SHP77 (cell line): ENCODE measurements around the gene SMIM30.

Experiments
- DNase-seq, 2 experiments: peaks; one replicate each; lab custom pipeline; 2025; lab: John Stamatoyannopoulos, UW

SMIM30 gene

DNA sequence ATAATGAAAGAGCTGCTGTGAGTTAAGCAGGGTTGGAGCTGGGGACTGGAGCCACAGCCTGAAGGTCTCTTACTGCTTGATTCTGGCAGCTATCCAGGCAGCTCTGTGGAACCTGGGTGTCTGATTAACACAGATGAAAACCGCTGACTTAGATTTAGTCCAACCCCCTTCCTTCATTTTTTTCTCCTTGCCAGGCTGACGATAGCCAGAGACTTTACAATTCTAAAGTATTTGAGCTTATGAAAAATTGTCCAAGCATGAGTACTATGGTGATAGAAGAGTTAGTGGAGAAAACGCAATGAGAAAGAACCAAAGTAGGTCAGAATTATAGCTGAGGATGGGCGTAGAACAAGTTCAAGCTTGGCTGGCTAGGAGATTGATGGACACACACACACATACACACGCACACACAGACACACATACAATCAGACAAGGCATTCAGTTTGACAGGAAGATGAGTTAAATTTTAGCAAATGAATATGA, 18.2 kb downstream of the SMIM30 start:
- DNase-seq: peak; percentile 43 to 56

DNA sequence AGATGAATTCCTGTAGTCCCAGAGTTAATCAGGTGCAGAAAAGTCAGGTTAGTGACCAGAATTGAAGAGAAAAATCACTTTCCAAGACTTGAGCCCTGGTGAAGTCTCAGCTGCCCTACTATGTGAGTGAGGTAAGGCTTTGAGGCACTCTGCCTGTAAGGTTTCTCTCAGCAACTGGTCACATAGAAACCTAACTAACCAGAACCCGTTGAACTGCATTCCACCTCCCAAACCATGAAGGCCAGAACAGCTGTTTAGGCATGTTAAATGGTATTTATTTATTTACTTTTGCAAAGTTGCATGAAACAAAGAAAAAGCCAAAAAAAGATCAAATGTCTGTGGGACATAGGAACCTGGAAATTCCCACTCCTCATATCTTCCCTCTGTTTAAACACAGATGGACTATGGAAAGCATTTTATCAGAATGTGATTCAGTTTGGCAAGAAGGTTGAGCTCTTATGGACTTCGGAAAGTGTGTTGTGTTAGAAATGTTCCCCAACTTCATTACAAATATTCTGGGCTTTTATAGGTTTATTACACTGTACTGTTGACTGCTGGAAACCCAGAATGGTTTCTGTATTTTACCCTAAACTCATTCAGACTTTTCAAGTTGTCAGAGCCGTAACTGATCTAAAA, 19.0 kb downstream of the SMIM30 start:
- no peak for DNase-seq

DNA sequence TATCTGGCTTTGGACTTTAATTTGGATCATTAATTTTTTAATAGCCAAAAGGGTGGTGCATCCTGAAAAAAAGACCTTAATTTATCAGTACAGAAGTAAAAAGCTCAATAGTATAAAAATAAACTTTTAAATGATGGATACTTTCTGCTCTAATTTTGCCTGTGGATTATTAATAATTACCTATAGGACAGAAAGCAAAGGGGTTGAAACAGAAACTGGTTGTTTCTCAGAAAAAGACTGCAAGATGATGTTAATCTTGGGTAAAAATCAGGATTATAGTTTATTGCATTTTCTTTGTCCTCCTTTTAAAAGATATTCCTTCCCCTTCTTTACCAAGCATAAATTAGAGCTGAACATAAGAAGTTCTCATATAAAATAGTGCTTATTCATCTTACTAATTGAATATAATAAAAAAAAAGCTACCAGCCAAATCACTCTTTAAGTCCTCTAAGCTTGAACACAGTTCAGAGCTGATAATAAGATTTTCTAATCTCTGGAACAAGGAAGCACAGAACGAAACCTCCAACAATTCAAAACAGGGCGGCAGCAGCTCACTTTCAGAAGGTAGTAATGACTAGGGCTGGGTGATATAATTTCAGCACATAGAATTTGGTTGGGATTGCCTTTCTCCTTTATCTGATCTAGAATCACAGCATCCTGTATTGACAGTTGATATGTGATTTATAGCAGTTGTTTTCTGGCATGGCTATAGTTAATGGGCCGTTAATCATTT, 23.7 kb downstream of the SMIM30 start:
- no peak for DNase-seq

DNA sequence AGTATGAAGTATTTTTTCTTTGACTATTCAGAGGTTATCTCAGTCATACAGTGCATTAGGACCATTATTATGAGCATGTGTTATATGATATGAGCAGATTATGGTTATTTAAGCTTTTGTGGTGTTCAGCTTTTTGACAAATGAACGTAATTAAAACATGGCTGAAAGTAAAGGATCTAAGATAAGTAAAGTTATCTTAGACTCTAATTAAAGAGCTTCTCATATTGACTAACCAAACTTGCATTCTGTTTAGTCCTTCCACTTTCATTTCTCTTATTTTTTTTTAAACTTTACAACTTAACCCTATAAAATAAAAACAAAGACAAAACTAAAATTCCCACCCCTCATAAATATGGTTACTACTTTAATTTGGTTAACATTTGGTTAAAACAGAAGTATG, 24.8 kb downstream of the SMIM30 start:
- DNase-seq: no peak

DNA sequence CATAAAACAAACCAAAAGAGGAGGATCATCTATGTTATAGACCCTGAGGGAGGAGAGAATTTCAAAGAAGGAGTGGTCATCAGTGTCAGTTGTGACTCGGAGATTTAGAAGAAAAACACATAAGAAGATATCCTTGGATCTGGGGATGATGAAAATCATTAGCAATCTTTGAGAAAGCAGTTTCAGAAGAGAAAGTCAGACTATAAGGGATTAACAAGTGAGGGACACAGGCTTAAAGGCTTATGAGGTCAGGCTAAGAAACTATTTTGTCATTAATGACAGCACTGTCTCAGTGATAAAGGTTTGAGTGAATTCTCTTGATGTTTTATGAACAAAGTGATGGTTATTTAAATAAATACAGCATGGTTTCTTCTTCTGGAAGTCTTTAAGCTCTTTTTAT, 25.6 kb downstream of the SMIM30 start:
- DNase-seq: no peak

DNA sequence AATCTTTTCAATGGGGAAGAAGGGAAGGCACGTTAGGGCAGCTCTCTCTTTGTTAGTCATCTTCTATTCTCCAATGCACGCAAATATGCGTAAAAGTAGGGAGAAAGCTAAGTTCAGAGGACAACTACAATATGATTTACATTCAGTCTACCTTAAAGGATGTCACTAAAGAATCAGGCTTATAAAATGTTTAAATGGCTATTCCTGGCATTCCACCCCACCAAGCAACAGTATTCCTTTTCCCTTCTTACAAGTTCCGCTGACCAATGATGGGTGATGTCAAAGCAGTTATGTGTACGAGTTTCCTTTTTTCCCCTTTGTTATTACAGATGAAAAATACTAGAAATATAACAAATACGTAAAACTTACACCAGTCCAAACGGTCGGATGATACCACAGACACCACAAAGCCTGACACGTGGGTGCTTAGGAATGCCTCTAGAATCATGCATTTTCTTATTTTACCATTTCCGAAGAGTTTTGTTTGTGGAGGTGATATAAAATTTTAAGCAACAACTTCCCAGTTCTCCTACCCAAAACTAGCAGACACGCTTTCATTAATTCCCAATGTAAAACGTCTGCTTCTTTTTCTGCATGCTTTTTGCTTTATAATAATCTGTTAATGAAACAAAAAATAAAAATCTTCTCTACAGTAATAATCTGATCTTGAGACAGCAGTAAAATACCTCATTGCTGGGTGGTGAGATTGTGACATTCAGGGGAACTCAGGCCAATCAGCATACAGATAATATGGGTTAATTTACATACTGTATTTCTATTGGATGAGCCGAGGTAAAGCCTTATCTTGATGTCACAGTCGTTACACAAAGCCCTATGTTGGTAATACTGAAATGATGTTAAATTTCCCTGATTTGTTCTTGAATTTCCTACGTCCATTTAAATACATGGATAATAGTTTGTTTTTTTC, 31.0 kb downstream of the SMIM30 start:
- peak in 1 of 2 experiments; percentile 14 for DNase-seq

DNA sequence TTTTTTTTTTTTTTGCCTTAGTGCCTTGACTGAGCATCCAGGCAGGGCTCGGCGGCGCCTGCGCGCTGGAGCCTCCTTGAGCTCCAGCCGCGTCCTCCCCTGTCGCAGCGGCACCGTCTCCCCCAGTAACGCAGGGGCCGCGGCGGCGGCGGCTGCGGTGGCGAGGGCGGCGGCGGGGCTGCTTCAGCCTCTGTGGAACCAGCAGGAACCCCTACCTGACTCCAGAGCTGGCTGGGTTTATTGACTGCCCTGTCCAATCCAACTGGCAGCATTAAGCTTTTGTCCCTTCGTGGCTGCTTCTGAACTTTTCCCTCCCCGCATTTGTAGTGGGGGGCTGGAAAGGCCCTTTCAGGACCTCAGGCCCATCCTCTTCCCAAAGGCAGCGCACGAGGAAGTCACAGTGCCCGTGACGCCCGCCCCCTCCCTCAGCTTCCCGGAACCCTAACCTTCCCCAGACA, 31.9 kb downstream of the SMIM30 start, which contains the start of gene GPR85:
TSS of gene GPR85 (minus strand) at position 397 of the 458 bp plus-strand sequence. CDS start 2,106 bp downstream, outside the sequence.
- no peak for DNase-seq

DNA sequence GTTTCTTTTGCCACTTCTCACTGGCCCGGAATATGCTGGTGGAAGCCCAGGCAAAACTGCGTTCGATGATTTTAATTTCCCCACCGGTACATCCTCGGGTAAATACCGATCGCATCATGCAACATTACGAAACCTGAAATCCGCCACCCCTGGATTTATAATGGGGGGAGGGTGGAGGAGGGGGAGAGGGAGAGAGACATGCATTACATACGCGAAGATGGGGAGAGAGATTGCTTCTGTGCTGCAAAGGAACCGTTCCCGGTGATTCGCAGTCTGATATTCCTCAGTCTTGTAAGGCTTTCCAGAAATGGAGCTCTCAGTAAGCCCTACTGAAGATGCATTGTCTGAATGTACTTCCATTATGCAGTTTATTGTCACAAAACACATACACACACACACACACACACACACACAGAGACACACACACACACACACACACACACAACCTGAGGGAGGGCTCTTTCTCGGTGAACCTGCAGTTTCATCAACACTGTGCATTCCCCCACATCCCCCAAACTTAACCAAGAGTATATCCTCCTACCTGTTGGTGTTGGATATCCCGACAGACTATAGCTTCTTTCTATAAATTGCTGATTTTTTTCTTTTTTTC, 32.5 kb downstream of the SMIM30 start:
- DNase-seq: no peak

DNA sequence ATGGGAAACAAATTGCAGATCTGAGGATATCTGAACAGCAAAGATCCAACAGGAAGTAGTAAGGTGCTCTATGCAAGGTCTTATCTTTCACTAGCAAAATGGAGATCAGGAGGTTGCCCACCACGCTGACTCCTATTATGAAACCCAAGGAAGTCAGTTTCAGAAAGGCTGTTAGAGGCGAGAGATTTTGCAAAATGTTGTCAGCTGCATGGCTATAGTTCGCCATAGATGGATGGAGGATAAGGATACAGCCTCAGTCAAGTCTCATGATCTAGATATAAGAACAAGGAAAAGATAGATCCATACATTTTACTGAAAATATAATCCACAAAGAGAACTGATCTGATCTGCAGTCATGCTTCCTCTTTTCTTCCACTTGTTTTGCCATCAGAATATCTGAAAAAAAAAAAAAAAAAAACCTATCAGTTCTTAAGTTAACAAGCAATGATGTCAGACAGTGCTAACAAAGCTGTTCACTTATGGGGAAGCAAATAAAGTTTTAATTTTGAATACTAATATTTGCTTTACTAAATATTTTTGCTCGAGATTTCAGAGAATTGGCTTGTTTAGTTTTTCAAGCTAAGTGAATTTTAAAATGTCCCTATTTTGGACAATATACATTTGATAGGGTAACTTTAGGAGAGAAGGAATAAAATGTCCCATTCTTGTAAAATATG, 33.7 kb downstream of the SMIM30 start:
- DNase-seq: no peak

DNA sequence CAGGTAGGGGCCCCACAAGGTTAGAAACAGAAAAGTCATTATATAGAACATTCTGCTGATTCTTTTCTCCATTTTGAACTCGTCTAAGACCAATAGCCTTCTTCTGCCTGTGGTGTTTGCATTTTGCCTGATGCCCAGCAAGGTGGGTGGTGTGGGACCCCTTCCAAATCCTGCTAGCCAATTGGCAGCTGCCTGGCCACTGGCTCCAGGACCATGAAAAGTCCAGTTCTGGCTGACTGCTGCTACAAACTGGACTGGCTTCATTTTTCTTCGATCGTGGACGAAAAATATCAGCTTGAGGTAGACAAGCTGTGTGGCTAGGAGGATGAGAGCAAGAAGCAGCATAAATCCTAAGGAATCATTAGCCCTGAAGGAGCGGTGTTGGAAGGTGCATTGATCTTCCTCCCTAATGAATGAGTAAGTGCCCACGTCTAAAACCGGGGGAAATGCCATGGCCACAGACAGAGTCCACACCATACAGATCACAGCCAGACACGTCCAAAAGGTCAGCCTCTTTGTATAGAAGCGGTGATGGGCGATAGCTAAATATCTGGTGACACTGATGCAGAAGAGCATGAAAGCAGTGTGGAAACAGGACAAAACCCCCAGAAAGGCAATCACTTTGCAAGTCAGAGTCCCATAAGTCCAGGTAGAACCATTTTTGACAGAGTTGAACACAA, 34.4 kb downstream of the SMIM30 start:
- DNase-seq: no peak

DNA sequence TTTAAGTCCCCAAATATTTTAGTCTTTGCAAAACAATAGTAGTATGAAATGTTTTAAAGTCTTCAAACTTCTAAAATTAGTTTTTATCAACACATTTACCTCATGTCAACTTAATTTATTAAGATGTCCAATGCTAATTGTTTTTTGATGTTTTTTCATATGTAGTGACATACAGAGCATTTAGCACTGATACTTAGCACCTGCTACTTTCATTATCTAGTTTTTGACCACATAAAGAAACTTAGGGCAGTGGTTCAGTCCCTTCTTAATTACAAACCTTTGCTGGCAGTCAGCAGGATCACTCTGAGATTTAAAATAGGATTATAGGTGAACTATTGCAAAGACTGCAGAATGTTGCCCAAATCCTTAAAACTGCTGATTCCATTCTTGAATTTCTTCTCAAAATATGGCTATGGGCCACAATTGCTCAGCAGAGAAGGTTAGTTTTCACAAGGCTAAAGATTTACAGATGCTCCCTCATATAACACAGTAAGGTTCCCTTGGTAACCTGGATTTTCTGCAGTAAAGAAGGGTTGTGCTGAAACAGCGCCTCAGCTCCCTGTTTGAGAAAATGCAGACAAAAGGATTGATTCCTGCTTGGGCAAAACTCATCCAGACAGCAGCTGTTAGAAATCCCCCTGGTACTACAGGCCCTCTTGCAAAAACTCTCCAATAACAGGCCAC, 35.1 kb downstream of the SMIM30 start:
- DNase-seq: no peak

DNA sequence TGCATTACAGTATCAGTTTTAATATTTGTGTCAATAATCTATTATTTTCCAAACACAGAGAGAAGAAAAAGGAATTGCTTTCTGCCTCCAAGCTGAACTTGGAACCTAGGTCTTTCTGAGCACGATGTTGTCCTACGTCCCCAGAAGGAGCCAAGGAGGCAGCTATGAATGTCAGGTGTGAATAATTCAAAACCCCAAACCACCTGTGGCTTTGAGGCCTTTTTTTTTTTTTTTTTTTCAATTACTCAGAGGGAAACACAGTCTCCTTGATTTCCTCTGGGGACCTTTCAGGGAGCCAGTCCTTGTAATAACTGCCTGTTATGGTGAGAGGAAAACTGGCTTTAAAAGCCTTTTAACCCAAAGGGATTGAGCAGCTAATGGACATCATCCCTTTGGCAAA, 40.0 kb downstream of the SMIM30 start:
- no peak for DNase-seq

DNA sequence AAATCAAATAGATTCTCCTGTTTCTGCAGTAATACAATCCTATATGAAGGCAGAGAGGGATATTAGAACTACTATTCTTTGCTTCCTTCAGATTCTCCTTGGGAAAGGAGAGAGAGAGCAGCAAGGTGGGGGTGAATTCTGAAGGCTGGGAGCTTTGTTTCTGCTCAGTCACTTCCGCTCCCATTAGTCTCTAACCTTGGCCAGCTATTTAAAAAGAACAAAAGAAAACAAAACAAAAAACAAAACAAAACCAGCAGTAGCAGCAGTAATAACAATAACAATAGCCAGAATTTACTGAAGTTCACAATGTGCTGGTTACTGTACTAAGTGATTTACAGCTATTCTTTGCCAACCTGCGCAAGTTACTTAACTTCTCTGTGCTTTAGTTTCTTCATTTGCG, 41.7 kb downstream of the SMIM30 start:
- no peak for DNase-seq

DNA sequence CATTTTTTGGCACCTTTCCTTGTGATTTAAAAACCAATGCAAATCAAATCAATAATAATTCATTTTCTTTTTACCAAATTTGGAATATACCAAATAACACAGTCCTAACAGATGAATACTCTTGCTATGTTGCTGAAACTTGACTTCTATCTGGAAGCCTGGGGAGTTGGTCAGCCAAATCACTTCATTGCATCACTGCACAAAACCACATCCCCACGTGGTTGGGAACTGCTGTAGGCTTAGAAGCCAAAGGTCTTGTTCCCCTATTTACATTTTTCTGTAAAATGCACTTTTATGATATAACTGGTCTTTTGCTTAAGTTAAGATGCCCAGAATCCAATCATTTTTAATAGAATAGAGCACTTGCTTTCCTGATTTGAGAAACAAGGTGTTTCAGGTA, 46.9 kb downstream of the SMIM30 start:
- DNase-seq: no peak
